ENCODE measurements around the gene GEMIN5. TPM values are rescaled to one million over a fixed set of nuclear protein-coding genes. Genes with fewer than 3 reads are reported as not detected.
A peak's percentile ranks its signal among the peaks of the same experiment; 100 is the strongest.

Gene GEMIN5
- total and polyA plus RNA-seq, 2 of the 13 experiments (the other 11 are each of a cell fraction or from before 2014, with no cell fraction given), result 6.6 to 28.6 TPM

GRCh38 chr5:154842689-154843530, 95.1 kb downstream of the GEMIN5 start (continued):
- TF ChIP-seq, protein P1, sequence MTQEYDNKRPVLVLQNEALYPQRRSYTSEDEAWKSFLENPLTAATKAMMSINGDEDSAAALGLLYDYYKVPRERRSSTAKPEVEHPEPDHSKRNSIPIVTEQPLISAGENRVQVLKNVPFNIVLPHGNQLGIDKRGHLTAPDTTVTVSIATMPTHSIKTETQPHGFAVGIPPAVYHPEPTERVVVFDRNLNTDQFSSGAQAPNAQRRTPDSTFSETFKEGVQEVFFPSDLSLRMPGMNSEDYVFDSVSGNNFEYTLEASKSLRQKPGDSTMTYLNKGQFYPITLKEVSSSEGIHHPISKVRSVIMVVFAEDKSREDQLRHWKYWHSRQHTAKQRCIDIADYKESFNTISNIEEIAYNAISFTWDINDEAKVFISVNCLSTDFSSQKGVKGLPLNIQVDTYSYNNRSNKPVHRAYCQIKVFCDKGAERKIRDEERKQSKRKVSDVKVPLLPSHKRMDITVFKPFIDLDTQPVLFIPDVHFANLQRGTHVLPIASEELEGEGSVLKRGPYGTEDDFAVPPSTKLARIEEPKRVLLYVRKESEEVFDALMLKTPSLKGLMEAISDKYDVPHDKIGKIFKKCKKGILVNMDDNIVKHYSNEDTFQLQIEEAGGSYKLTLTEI (CRISPR knock-in tag; conservative IDR thresholded peaks at IDR 0.05), result no peak
- no peak for TF ChIP-seq ZNF737 (CRISPR knock-in tag; IDR thresholded peaks at IDR 0.05; ENCODE audit: borderline replicate concordance)
- peak; percentile 77; the same call in 1 of the 2 replicates for TF ChIP-seq SIX1 (CRISPR knock-in tag; IDR thresholded peaks at IDR 0.05; ENCODE audit: borderline replicate concordance)
- no peak for TF ChIP-seq KDM5B (CRISPR knock-in tag; IDR thresholded peaks at IDR 0.05; ENCODE audit: borderline replicate concordance)
- TF ChIP-seq TARDBP (CRISPR knock-in tag; IDR thresholded peaks at IDR 0.05), result 0 out of 2 replicates have a peak, but pooled peaks have one; percentile 40
- TF ChIP-seq ZFP62 (CRISPR knock-in tag; IDR thresholded peaks at IDR 0.05), result no peak
- TF ChIP-seq ZMYM2 (CRISPR knock-in tag; IDR thresholded peaks at IDR 0.05), result no peak
- TF ChIP-seq MBNL3 (CRISPR knock-in tag; conservative IDR thresholded peaks at IDR 0.05), result no peak
- no peak for TF ChIP-seq RNF2 (conservative IDR thresholded peaks at IDR 0.05; ENCODE audit: low read depth)
- peak; percentile 70; the same call in 1 of the 2 replicates for TF ChIP-seq ZNF124 (CRISPR knock-in tag; IDR thresholded peaks at IDR 0.05)
- no peak for TF ChIP-seq GABPB1 (CRISPR knock-in tag; IDR thresholded peaks at IDR 0.05)
- TF ChIP-seq ZSCAN9 (CRISPR knock-in tag; IDR thresholded peaks at IDR 0.05; ENCODE audit: borderline replicate concordance), result peak; percentile 51; the same call in 1 of the 2 replicates
- no peak for TF ChIP-seq TERF1 (CRISPR knock-in tag; IDR thresholded peaks at IDR 0.05)
- TF ChIP-seq ZNF460 (CRISPR knock-in tag; IDR thresholded peaks at IDR 0.05; ENCODE audit: borderline replicate concordance), result no peak; the same call in 1 of the 2 replicates
- TF ChIP-seq ZNF691 (CRISPR knock-in tag; IDR thresholded peaks at IDR 0.05; ENCODE audit: borderline replicate concordance, low read depth), result no peak
- TF ChIP-seq RFX1 (IDR thresholded peaks at IDR 0.05), result no peak
- TF ChIP-seq ZNF770 (CRISPR knock-in tag; IDR thresholded peaks at IDR 0.05), result peak; percentile 90
- TF ChIP-seq RAD51 (IDR thresholded peaks at IDR 0.05; ENCODE audit: borderline replicate concordance), result no peak
- no peak for TF ChIP-seq ZNF839 (CRISPR knock-in tag; IDR thresholded peaks at IDR 0.05; ENCODE audit: borderline replicate concordance)
- peak; percentile 63; the same call in 1 of the 2 replicates for TF ChIP-seq KDM4B (CRISPR knock-in tag; IDR thresholded peaks at IDR 0.05)
- TF ChIP-seq MEIS2 (CRISPR knock-in tag; IDR thresholded peaks at IDR 0.05), result peak; percentile 72
- TF ChIP-seq HOXA5 (CRISPR knock-in tag; IDR thresholded peaks at IDR 0.05), result no peak; the same call in 1 of the 2 replicates
- no peak for TF ChIP-seq HCFC1 (IDR thresholded peaks at IDR 0.05; ENCODE audit: low read depth, low read length)

Data from HepG2 (cell line).